Stomach (tissue), 9 donors: Measurements from ENCODE around the gene FEZ2. TPM values are rescaled to one million over a fixed set of nuclear protein-coding genes. Genes with fewer than 3 reads are reported as not detected.

Experiments
- DNase-seq, 2 donors: peaks; one replicate each; pipeline versions ENCODE4 v3.0.0 to v3.0.0-alpha.2; 2013 to 2019
- H3K27ac ChIP-seq, 5 donors: fragments of 200-600 bp in 4 of 5; sonication (generic) in 4 of 5; one replicate each; pipeline ENCODE4 v1.5.1; 2013 to 2019; ENCODE audit warnings: mild to moderate bottlenecking in 1 of 5, moderate library complexity in 1 of 5
- H3K27me3 ChIP-seq, 3 donors: fragments of 200-600 bp; sonication (generic); one replicate each; pipeline ENCODE4 v1.5.1; 2017 to 2019; ENCODE audit warnings: mixed run types in 1 of 3
- H3K36me3 ChIP-seq, 4 donors: fragments of 200-600 bp; sonication (generic); 1 replicate in 3 of 4; 2 replicates in 1 of 4; pipeline ENCODE4 v1.5.1; 2016 to 2019
- H3K4me1 ChIP-seq, 4 donors: fragments of 200-600 bp; sonication (generic); one replicate each; pipeline ENCODE4 v1.5.1; 2016 to 2019
- H3K4me3 ChIP-seq, 4 donors: fragments of 200-600 bp; sonication (generic) in 3 of 4; one replicate each; pipeline ENCODE4 v1.5.1; 2016 to 2019; ENCODE audit warnings: mild to moderate bottlenecking in 1 of 4
- H3K9me3 ChIP-seq, 4 donors: fragments of 200-600 bp; sonication (generic); one replicate each; pipeline ENCODE4 v1.5.1; 2016 to 2019
- EP300 ChIP-seq: sonication (generic); formaldehyde crosslinking; IDR thresholded peaks from one replicate; pipeline ENCODE4 v1.6.1; 2017; ENCODE audit warnings: antibody characterized with exemption
- POLR2A ChIP-seq, 4 donors: fragments of 450-650 bp; IDR thresholded peaks; one replicate each; pipeline ENCODE4 v1.6.1; 2016; ENCODE audit warnings: antibody characterized with exemption in 4 of 4, control low read depth in 2 of 4, mild to moderate bottlenecking in 1 of 4, moderate library complexity in 1 of 4
- POLR2AphosphoS5 ChIP-seq, 3 donors: sonication (generic); formaldehyde crosslinking; IDR thresholded peaks; one replicate each; pipeline ENCODE4 v1.6.1; 2016; ENCODE audit warnings: antibody characterized with exemption in 3 of 3
- WGBS, 5 donors: extraction: QIAGEN DNeasy Blood & Tissue Kit in 3 of 5; methylation state at CpG; one replicate each; pipeline versions ENCODE4 v1.1.5 to v1.1.7; 2013 to 2018; 5-methylcytosine and 5-hydroxymethylcytosine counted together
- intact Hi-C: fragments of 100-400 bp; cut with DNase I; formaldehyde crosslinking; loops from one replicate; pipeline ENCODE4 v1.15.1; 2023; ENCODE audit warnings: low total_unique reads
- polyA plus RNA-seq, 3 donors: library from polyadenylated mRNA; stranded (reverse); fragments of 200-250 nt; gene quantifications; one replicate each; pipeline ENCODE4 v1.2.3, GENCODE V29; 2013
- total RNA-seq, 5 donors: library from RNA; depleted of rRNA; stranded (reverse); fragments of >200 nt; gene quantifications; one replicate each; pipeline versions ENCODE4 v1.1.0 to v1.2.3, GENCODE V29; 2014 to 2016
- TF ChIP-seq, protein P1 (sequence below), 7 experiments: fragments of 450-650 bp in 4 of 7; fragments of 200-600 bp in 3 of 7; sonication (generic) in 3 of 7; IDR thresholded peaks; one replicate each; pipeline ENCODE4 v1.5.1; 2016 to 2019; ENCODE audit warnings: antibody characterized with exemption in 7 of 7, control low read depth in 2 of 7, mild to moderate bottlenecking in 1 of 7
- donor health status: healthy with polysubstance abuse.
- donor health status: Bipolar disorder and iron deficiency.
- donor health status: healthy.

Gene FEZ2
- total and polyA plus RNA-seq, 8 donors, result 17.7 to 100.0 (median 25.8) TPM

GRCh38 chr2:36526226-36526625 lies 71.7 kb downstream of the FEZ2 start:
- no peak for DNase-seq
- intact Hi-C loops, result no loop called here
- H3K27ac ChIP-seq, result no peak overlapping the region
- no peak overlapping the region for H3K4me3 ChIP-seq
- H3K36me3 ChIP-seq, result peaks cover 8 to 37% (median 27%) of the 10 kb centered on the region in 4 donors
- WGBS, 5 donors, result 70 to 76% (median 72%) methylated on average over 2 of the region's 2 CpGs
- no peaks in the 10 kb centered on the region for H3K9me3 ChIP-seq
- H3K27me3 ChIP-seq, result no peaks in the 10 kb centered on the region
- peaks cover 0 to 11% (median 0%) of the 10 kb centered on the region in 4 donors for H3K4me1 ChIP-seq
- TF ChIP-seq EP300 (no peak), POLR2A (IDR thresholded peaks at IDR 0.05) (no peak), POLR2AphosphoS5 (IDR thresholded peaks at IDR 0.05) (no peak)
- TF ChIP-seq, protein P1, sequence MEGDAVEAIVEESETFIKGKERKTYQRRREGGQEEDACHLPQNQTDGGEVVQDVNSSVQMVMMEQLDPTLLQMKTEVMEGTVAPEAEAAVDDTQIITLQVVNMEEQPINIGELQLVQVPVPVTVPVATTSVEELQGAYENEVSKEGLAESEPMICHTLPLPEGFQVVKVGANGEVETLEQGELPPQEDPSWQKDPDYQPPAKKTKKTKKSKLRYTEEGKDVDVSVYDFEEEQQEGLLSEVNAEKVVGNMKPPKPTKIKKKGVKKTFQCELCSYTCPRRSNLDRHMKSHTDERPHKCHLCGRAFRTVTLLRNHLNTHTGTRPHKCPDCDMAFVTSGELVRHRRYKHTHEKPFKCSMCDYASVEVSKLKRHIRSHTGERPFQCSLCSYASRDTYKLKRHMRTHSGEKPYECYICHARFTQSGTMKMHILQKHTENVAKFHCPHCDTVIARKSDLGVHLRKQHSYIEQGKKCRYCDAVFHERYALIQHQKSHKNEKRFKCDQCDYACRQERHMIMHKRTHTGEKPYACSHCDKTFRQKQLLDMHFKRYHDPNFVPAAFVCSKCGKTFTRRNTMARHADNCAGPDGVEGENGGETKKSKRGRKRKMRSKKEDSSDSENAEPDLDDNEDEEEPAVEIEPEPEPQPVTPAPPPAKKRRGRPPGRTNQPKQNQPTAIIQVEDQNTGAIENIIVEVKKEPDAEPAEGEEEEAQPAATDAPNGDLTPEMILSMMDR (IDR thresholded peaks at IDR 0.05), result no peak

- intact Hi-C loops, result no loop called here
- Histone ChIP-seq H3K27ac (no peak overlapping the region), H3K4me1 (peaks cover 0 to 2% (median 0%) of the 10 kb centered on the region in 4 donors), H3K27me3 (no peaks in the 10 kb centered on the region), H3K9me3 (no peaks in the 10 kb centered on the region), H3K4me3 (no peak overlapping the region), H3K36me3 (peaks cover 11 to 47% (median 35%) of the 10 kb centered on the region in 4 donors)
- DNase-seq, result no peak
- no peak for TF ChIP-seq POLR2A (IDR thresholded peaks at IDR 0.05)
- TF ChIP-seq, protein P1 (IDR thresholded peaks at IDR 0.05), result no peak
- no peak for TF ChIP-seq EP300
- no peak for TF ChIP-seq POLR2AphosphoS5 (IDR thresholded peaks at IDR 0.05)
- 54 to 75% (median 57%) methylated on average over 5 of the region's 5 CpGs for WGBS, 5 donors
Measured at GRCh38 chr2:36525245-36525644, 72.7 kb downstream of the FEZ2 start.

- Histone ChIP-seq H3K4me1 (no peaks in the 10 kb centered on the region), H3K9me3 (no peaks in the 10 kb centered on the region), H3K27ac (no peak overlapping the region), H3K27me3 (no peaks in the 10 kb centered on the region), H3K4me3 (no peak overlapping the region), H3K36me3 (peaks cover 16 to 68% (median 51%) of the 10 kb centered on the region in 4 donors)
- TF ChIP-seq POLR2AphosphoS5 (IDR thresholded peaks at IDR 0.05) (no peak), POLR2A (IDR thresholded peaks at IDR 0.05) (no peak), EP300 (no peak)
- TF ChIP-seq, protein P1 (IDR thresholded peaks at IDR 0.05), result no peak
- 71 to 89% (median 80%) methylated on average over 4 of the region's 4 CpGs for WGBS, 5 donors
- intact Hi-C loops, result no loop called here
- no peak for DNase-seq
Measured at GRCh38 chr2:36523153-36523552, 74.8 kb downstream of the FEZ2 start.

- Histone ChIP-seq H3K27me3 (no peaks in the 10 kb centered on the region), H3K27ac (no peak overlapping the region), H3K4me3 (no peak overlapping the region), H3K36me3 (peaks cover 21 to 94% (median 71%) of the 10 kb centered on the region in 4 donors), H3K9me3 (no peaks in the 10 kb centered on the region), H3K4me1 (no peaks in the 10 kb centered on the region)
- intact Hi-C loops, result no loop called here
- 94 to 99% (median 96%) methylated on average over 4 of the region's 4 CpGs for WGBS, 5 donors
- no peak for TF ChIP-seq EP300
- no peak for TF ChIP-seq POLR2A (IDR thresholded peaks at IDR 0.05)
- no peak for TF ChIP-seq POLR2AphosphoS5 (IDR thresholded peaks at IDR 0.05)
- no peak for DNase-seq
Measured at GRCh38 chr2:36520431-36520830, 77.5 kb downstream of the FEZ2 start.

DNA sequence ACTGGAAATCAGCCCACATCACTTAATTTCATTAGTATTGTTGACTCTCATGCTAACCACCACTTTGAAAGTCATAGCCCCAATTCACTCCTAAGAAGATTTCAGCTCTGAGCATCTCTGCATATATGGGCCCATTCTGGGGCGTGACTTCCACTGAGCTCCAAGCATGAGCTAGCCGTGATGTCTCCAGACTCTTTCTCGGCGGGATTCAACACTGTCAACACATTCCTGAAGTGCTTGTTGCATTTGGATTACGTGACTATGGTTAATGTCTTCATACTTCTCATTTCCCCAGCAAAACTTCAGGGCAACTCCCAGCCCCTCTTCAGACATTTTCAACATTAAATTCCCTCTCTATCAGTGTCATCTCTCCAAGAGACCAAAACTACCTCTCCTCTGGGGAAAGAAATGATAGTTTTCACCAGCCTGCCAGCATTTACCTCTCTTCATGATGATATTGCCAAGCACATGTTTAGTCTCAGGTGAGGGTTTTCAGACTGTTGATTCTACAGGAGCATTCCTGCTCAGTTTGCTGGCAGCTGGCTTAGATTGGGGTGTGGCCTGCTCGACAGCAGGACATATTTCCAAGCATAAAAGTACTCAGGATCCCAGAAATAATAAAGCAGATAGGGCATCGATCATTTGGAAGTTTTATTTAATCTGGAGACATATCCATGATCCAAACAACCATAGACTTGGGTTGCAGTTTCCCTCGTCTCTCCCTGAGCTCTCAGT lies 81.7 kb downstream of the FEZ2 start:
- no peaks in the 10 kb centered on the region for H3K4me1 ChIP-seq
- no peak overlapping the region for H3K27ac ChIP-seq
- no peaks in the 10 kb centered on the region for H3K27me3 ChIP-seq
- TF ChIP-seq POLR2A (IDR thresholded peaks at IDR 0.05) (no peak), EP300 (no peak), POLR2AphosphoS5 (IDR thresholded peaks at IDR 0.05) (no peak)
- TF ChIP-seq, protein P1 (IDR thresholded peaks at IDR 0.05), result no peak
- no peak for DNase-seq
- no peak overlapping the region for H3K4me3 ChIP-seq
- WGBS, 5 donors, result 75 to 83% (median 80%) methylated on average over 8 of the region's 8 CpGs
- intact Hi-C loops, result no loop called here
- H3K36me3 ChIP-seq, result peaks cover 15 to 99% (median 88%) of the 10 kb centered on the region in 4 donors
- no peaks in the 10 kb centered on the region for H3K9me3 ChIP-seq
